A673 (cell line): ENCODE results near the gene CLK4.

Experiments used
- CTCF ChIP-seq: fragments of 300-800, 200-600 bp; sonication (generic); conservative IDR thresholded peaks from 2 replicates; pipeline ENCODE4 v1.5.1; 2017; ENCODE audit warnings: low read depth, mild to moderate bottlenecking, antibody characterized with exemption, low read length, moderate library complexity, mixed read lengths
- EZH2 ChIP-seq: fragments of 200-600 bp; sonication (generic); IDR thresholded peaks from 2 replicates; pipeline ENCODE4 v1.6.1; 2017; ENCODE audit warnings: borderline replicate concordance, low read depth, mild to moderate bottlenecking, mixed read lengths, antibody characterized with exemption, low read length; ENCODE audit not compliant: poor library complexity, severe bottlenecking

- no peak for TF ChIP-seq EZH2
- TF ChIP-seq CTCF = no peak
These were observed 35.7 kb upstream of the CLK4 start for GRCh38 chr5:178662541-178662860.
